HG03095 (cell line): ENCODE data around the gene AKT3.
"Not testable (repeated sequence)": the region's sequence is repeated elsewhere in the genome, so short reads cannot be mapped to it uniquely, and the experiment has no call there.

Source experiments
- ATAC-seq: cut with Tn5 transposase; IDR thresholded peaks from one replicate; pipeline ENCODE4 v1.9.1; 2021; ENCODE audit warnings: moderate library complexity; ENCODE audit not compliant: unreplicated experiment

AKT3 gene

DNA sequence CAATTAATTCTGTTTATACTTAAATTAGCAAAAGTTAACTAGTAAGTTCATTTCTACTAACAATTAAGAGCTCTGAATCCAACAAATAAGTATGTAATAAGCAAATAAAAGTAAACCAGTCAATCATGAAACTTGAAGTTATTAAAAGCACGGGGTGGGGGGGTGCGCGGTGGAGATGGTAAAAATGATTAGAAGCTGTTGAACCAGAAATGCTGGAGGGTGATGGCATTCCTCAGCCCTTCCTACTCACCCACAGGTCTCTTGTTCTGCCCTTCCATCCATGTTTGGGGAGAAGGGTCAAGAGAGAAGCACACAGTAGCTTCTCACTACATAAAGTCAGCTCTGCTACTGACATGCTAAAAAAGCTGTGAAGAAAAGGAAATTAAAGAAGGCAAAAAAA is 63.5 kb downstream of the AKT3 start:
- no peak for ATAC-seq

DNA sequence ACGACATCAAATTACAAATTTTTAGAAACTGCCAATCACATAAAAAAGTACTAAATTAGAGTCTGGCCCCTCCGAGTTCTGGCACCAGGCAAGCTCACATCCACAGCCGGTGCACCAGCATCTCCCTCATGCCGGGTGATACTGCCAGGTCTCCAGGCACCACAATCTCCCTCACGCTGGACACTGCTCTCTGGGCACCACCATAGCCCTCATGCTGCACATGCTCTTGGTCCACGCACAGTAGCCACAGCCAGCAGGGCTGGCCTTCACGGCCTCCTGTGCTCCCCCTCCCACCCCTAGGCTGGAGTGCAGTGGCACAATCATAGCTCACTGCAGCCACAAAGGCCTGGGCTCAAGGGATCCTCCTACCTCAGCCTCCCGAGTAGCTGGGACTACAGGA is 65.5 kb downstream of the AKT3 start:
- no peak for ATAC-seq

DNA sequence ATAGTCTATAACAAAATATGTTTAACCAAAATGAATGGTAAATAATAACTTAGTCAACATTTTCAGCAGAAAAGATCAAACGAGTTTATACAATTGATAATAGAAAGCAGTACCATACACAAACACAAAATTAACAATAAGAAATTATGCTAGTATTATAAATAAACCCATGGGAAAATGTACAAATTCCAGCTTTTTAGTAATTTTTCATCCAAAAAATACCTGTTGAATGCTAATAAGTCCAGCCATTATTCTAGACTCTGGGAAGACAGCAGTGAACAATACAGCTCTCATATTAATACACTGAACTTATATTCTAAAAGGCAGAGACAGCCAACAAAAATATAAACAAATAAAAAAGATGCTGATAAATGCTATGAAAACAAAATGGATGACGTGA is 66.3 kb downstream of the AKT3 start:
- ATAC-seq, result no peak

DNA sequence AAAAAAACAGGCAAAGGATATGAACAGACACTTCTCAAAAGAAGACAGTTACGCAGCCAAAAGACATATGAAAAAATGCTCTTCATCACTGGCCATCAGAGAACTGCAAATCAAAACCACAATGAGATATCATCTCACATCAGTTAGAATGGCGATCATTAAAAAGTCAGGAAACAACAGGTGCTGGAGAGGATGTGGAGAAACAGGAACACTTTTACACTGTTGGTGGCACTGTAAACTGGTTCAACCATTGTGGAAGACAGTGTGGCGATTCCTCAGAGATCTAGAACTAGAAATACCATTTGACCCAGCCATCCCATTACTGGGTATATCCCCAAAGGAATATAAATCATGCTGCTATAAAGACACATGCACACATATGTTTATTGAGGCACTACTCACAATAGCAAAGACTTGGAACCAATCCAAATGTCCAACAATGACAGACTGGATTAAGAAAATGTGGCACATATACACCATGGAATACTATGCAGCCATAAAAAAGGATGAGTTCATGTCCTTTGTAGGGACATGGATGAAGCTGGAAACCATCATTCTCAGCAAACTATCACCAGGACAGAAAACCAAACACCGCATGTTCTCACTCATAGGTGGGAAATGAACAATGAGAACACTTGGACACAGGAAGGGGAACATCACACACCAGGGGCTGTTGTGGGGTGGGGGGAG is 77.5 kb downstream of the AKT3 start:
- ATAC-seq, result not testable (repeated sequence)

DNA sequence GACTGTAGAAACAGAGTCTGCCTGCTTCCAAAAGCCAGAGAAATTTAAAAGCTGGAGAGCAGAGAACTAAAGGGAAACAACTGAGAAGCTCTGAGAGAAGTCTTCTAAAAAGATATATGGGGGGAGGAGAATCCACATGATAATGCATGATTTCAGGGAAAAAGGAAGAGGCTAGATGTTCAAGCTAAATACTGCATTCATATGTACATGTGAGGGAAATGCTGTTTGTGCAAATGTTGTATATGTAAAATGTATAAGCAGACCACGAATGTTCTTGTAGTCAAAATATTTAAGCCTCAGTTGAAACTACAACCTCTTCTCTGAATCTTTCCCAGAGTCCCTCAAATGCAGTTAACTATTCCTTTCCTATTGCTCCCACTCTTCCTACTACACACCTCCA is 79.2 kb downstream of the AKT3 start:
- ATAC-seq, result no peak

DNA sequence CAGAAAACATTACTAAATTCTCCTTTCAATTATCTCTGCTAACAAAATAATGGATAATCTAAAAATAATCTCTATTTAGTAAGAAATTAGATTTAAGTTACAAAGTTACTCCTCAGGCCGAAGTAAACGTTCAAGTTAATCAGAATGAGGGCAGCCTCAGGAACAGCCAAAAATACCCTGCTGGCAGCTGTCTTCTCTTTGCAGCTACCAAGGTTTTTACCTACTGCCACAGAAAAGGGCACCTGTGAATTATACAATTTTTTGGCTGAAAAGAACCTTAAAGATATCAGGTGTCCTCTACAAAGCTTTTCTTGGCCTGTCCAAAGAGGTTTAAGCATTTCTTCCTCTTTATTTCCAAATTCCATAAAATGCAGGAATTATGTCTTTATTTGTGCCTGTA is 84.4 kb downstream of the AKT3 start:
- ATAC-seq, result no peak

DNA sequence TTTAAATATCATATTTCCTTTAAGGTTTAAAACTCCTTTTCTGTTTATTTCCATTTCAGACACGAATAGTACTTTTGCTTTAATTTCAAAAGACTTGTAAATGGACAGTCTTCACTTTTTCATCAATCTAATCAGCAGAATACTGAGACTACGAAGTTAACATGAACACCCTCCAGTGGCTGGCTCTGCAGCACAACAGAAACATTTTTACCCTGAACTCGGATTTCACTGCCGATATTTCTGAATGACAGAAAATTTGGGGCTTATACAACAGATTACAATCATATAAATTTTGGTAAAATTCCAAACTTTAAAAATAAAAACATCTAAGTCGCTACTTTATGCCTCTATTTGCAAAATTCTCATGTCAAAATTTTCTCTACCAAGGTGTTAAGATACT is 86.2 kb downstream of the AKT3 start:
- ATAC-seq, result no peak

DNA sequence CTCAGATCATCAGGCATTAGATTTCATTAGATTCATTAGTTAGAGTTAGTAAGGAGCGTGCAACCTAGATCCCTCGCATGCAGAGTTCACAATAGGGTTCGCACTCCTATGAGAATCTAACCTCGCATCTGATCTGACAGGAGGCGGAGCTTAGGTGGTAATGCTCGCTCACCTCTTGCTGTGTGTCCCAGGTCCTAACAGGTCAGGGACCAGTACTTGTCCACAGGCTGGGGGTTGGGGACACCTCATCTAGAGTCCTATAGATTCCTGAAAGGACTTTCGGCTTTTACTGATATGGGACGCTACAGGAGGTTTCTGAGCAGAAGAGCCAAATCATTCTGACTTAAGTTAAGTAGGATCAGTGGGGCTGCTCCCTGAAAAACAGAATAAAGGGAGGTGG is 91.4 kb downstream of the AKT3 start:
- ATAC-seq, result no peak

DNA sequence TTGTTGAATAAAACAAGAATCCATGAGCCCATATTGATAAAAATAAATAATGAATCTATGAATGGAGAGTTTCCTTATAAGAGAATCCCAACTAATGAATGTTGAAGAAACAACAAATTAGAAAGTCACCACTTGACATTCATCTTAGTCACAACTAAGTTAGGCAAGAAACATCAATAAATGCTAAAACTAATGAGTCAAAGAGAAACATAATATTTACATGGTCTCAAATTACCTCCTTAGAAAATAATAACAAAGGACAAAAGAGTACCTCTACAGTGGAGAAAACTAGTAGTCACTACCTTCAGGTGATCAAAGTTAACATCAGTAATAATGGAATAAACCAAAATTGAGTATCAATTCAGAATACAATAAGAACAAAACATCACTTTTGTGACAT is 93.5 kb downstream of the AKT3 start:
- ATAC-seq, result no peak

DNA sequence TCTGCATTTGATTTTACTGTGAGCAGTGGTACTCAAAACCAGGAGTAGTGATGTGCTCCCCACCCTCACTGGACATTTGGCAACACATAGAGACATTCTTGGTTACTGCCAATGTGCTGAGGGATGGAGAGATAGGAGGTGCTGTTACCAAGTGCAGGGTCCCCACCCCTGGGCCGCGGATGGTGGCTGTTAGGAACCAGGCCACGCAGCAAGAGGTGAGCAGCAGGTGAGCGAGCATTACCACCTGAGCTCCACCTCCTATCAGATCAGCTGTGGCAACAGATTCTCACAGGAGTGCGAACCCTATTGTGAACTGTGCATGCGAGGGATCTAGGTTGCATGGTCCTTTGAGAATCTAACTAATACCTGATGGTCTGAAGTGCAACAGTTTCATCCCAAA is 95.7 kb downstream of the AKT3 start:
- ATAC-seq, result no peak

DNA sequence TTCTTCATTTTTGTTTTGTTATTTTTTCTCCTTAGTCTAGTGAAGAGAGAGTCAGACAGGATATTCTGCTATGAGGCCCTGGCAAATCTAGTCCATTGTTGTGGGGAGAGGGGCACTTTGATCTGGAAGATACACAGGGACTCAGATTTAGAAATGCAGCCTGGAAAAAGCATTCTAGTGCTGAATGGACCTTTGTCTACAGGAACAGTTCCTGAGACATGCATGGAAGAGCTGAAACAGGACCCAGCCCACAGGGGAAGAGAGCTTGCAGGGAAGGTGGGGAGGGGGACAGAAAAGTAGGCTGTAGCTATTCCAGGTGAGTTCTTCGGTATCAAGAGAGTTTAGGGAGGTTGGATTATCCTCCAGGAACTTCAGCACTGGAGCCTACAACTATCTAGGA is 98.5 kb downstream of the AKT3 start:
- no peak for ATAC-seq

DNA sequence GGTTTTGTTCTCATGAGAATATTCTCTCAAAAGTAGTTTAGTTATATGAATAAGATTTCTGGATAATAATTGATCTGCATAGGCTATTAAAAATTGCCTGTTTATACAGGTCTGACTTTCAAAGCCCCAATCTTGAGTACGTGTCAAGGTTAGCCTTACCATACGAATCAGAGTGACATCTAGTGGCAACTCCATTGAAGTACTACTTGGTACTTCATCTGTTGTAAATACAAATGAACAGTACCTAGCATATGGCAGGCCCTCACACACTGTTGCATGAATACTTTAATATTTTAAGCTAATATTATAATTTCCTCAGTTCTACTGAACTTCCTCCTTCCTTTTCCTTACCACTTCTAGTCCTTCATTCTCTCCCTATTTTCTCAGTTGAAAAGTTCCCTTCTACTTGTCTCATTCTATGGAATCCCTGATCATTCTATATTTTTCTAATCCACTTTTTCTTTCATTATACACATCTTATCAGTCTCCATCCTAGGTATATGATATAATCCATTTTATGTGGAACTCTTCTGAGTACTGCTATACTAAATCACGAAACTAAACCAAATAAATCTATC is 101.2 kb downstream of the AKT3 start:
- ATAC-seq, result peak; percentile 96

DNA sequence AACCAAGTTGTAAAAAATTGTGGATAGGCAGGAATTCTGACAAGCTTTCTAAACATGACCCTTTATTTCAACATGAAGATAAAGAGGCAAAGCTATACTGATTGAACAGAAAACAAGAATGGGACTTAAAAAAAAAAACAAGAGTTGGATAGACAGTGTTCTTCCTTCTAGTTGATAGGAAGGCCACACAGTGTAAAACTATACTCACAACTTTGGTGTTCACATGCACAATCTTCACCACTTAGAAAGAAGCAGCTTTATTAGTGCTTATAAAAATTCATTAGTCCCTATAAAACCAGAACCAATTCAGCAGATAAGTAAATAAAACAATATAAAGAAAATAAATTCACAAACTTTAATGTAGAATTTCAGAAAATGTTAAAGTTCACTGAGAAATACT is 101.8 kb downstream of the AKT3 start:
- ATAC-seq, result no peak

DNA sequence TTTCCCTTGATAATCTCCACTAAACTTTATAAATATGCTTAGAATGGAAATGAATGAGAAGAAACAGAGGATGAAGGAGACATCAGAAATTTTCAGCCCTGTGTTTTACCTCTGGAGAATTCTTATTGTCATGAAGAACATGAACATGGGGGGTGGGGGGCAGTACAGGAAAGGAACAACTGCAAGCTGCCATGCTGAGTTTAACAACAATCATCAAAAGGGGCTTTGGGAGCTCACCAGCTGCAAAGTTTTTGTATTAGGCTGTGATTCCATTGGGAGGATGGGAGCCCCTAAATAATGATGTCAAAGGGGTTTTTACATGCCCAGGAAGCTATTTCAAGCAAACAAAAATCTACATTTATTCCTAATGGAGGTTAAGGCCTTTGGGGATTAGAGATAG is 103.3 kb downstream of the AKT3 start:
- ATAC-seq, result no peak

DNA sequence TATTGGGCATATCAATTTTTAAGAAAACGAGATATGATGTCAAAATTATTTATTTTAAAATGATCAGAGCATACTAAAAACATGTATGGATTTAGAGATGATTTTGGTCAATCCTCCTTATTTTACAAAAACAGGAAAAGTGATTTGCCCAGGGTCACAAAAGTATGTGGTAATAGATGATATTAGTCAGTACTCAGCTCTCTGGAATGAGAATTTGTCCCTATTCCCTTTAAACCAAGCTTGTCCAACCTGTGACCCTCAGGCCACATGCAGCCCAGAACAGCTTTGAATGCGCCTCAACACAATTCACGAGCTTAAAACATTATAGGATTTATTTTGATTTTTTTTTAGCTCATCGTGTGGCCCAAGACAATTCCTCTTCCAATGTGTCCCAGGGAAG is 104.7 kb downstream of the AKT3 start:
- no peak for ATAC-seq

DNA sequence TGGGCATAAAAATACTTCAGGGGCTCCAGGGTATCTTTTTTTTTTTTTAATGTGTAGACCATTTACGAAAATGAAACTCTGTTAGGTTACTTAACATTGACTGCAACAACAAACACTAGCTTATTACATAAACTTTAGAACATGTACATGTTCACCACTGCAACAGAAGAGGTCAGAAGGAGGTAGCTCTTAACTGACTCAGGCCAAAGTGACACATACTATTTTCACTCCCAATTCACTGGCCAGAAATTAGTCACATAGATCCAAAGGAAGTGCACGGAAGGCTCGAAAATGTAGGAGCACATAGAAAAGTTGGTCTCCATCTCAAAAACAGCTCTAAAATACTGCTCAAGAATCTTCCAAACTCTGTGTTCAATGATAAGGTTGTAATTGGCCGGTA is 107.2 kb downstream of the AKT3 start:
- no peak for ATAC-seq

DNA sequence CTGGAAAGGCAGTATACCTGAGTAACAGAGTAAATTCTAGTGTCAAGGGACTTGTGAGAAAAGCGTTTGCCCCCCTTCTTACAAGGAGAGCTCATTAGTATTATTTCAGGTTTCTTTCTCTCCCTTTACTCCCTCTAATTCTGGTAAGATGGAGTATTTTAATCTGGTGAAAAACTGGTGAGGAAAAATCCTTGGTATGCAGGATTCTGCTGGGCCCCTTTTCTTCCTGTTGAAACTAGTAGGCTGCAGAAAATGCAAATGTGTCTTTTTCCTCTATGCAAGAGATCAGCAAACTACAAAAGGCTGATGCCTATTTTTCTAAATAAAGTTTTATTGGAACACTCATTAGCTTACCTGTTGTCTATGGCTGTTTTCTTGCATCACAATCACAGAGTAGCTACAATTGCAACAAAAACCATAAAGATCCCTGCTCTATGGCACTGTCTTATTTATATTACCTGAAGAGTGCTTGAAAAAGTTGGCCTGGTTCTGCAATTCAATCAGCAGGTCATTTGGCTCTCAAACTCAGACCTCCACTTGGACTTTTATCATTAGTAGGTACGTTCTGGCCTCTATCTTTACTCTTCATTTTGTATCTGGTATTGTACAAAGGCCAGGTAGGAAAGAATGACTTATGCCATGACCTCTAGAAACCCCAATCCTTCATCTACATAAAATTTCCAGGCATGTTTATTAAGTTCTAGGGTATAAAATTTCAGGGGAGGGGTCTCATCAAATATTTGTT is 109.6 kb downstream of the AKT3 start:
- ATAC-seq, result no peak

DNA sequence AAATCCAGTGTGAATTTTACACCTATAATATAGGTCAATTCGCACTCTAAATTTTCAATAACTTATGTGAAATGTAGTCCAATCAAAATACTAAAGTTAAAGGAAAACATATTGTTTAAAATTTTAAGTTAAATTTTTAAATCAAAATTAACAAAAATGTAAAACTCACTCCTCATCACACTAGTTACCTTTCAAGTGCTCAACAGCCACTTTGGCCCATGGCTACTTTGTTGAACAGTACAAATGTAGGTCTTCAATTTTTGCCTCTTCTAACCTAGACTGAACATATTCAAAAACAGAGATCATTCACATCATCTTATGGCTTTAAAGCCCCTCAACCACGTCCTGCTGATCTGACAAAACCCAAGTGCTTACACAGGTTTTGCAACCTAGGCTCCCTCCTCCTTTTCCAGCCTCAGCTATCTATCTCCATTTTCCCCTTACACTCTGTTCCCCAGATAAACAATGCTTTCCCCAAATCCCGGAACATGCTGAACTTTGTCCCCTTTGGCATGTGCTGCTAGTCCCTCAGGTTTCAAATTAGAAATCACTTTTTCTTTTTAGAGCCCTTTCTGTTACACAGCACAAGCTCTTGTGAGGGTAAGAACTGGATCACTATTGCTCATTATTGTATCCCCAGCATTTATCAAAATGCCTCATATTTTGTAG is 110.6 kb downstream of the AKT3 start:
- no peak for ATAC-seq

DNA sequence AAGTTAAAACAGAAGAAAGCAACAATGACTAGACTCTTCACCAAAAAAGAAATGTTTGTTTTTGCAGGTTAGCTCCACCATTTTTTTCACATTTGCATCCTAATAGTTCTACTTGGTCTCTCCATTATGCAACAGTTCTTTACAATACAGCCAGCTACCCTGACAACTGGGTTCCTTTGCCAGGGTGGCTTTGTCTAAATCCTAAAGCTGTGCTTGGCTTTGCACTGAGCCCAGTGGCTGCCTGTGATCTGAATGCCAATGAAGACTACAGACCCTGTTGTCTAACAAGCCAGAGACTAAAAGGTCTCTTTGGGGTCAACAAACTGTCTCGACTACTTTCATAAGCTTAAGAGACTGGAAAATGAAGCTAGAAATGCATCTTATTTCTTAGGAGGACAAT is 112.0 kb downstream of the AKT3 start:
- no peak for ATAC-seq

DNA sequence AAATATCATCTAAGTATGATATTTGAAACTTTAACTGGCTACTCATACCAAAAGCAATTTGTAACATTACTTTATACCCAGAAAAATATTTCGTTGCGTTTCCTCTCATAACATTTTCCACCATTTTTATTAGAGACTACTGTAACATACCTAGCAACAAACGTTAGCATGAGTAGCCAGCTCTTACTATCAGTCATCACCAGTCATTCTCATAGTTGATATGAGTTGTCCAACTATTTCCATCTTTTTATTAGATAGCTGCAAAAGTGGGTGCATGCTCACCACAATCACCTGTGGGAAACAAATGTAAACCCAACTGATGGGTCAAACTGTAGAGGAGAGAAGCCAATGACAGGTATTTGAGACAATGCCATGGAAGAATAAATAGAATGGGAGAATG is 114.6 kb downstream of the AKT3 start:
- ATAC-seq, result no peak

DNA sequence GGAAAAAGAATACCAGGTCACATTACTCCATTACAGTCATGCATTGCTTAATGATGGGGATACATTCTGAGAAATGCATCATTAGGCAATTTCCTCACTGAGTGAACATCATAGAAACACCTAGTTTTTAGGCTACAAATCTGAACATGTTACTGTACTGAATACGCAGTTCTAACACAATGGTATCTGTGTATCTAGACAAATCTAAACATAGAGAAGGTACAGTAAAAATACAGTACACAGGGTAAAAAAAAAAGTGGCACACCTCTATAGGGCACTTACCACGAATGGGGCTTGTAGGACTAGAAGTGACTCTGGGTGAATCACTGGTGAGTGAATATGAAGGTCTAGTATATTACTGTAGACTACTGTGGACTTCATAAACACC is 115.7 kb downstream of the AKT3 start:
- no peak for ATAC-seq
